VCaP (cell line): ENCODE data around the gene IRAG1.

Source experiments
- H3K27ac ChIP-seq: fragments of 450-650 bp; 2 replicates; pipeline ENCODE4 v1.5.1; 2017
- CTCF ChIP-seq: fragments of 450-650 bp; conservative IDR thresholded peaks from 2 replicates; pipeline ENCODE4 v1.5.1; 2017; ENCODE audit warnings: mild to moderate bottlenecking, moderate library complexity

Gene IRAG1

GRCh38 chr11:10699072-10699471 is 5.5 kb upstream of the IRAG1 start:
- no peak for TF ChIP-seq CTCF
- no peak overlapping the region for H3K27ac ChIP-seq

- no peak overlapping the region for H3K27ac ChIP-seq
- no peak for TF ChIP-seq CTCF
These were observed 3.7 kb upstream of the IRAG1 start for GRCh38 chr11:10697323-10697620.

GRCh38 chr11:10696468-10697322 is 3.1 kb upstream of the IRAG1 start:
- no peak overlapping the region for H3K27ac ChIP-seq
- no peak for TF ChIP-seq CTCF

GRCh38 chr11:10695833-10696232 is 2.3 kb upstream of the IRAG1 start:
- no peak for TF ChIP-seq CTCF
- no peak overlapping the region for H3K27ac ChIP-seq

- H3K27ac ChIP-seq, result no peak overlapping the region
- no peak for TF ChIP-seq CTCF
These were observed 1.1 kb upstream of the IRAG1 start for GRCh38 chr11:10694486-10695239.

- no peak for TF ChIP-seq CTCF
- H3K27ac ChIP-seq, result no peak overlapping the region
These were observed 932 bp downstream of the IRAG1 start for GRCh38 chr11:10692531-10693115.

GRCh38 chr11:10688401-10688800 is 5.2 kb downstream of the IRAG1 start:
- no peak overlapping the region for H3K27ac ChIP-seq
- no peak for TF ChIP-seq CTCF
